CD14-positive monocyte (primary cell): Measurements from ENCODE around the gene COL13A1. TPM values are rescaled to one million over a fixed set of nuclear protein-coding genes. Genes with fewer than 3 reads are reported as not detected.

ENCODE experiments used
- DNase-seq, 3 donors: peaks; one replicate each; pipeline ENCODE4 v3.0.0-alpha.2; 2011 to 2022
- H2AFZ ChIP-seq: 2 replicates; pipeline ENCODE4 v1.6.0; 2012; ENCODE audit warnings: mild to moderate bottlenecking, low read depth, low read length, inconsistent platforms; ENCODE audit not compliant: insufficient read depth, poor library complexity, severe bottlenecking
- H3K27ac ChIP-seq, 2 donors: 1 replicate in 1 of 2; 2 replicates in 1 of 2; pipeline ENCODE4 v1.5.1; 2012 to 2013; ENCODE audit warnings: low read length in 2 of 2, control low read depth in 1 of 2, inconsistent platforms in 1 of 2, low read depth in 1 of 2, mild to moderate bottlenecking in 1 of 2
- H3K27me3 ChIP-seq, 2 donors: one replicate each; pipeline versions ENCODE4 v1.6.0 to v1.6.1; 2011 to 2013; ENCODE audit warnings: low read length in 2 of 2; ENCODE audit not compliant: control insufficient read depth in 2 of 2, insufficient read depth in 2 of 2
- H3K36me3 ChIP-seq, 2 donors: replicated peaks in 1 of 2; 1 replicate in 1 of 2; 2 replicates in 1 of 2; pipeline versions ENCODE4 v1.5.1 to v1.6.1; 2012 to 2013; ENCODE audit warnings: low read length in 2 of 2, control low read depth in 1 of 2, inconsistent platforms in 1 of 2, mild to moderate bottlenecking in 1 of 2; ENCODE audit not compliant: insufficient read depth in 2 of 2, control insufficient read depth in 1 of 2
- H3K4me1 ChIP-seq, 2 donors: 1 replicate in 1 of 2; 2 replicates in 1 of 2; pipeline versions ENCODE4 v1.5.1 to v1.6.1; 2012 to 2013; ENCODE audit warnings: low read length in 2 of 2, control low read depth in 1 of 2, inconsistent platforms in 1 of 2, mild to moderate bottlenecking in 1 of 2, moderate library complexity in 1 of 2; ENCODE audit not compliant: insufficient read depth in 2 of 2, control insufficient read depth in 1 of 2
- H3K4me2 ChIP-seq: replicated peaks from 2 replicates; pipeline ENCODE3; 2012; ENCODE audit warnings: low read length, moderate library complexity, mild to moderate bottlenecking; ENCODE audit not compliant: poor library complexity, severe bottlenecking; ENCODE audit errors: extremely low read depth
- H3K4me3 ChIP-seq, 3 experiments: fragments of 200-600 bp in 1 of 3; sonication (generic) in 1 of 3; replicated peaks in 1 of 3; 1 replicate in 2 of 3; 2 replicates in 1 of 3; pipeline ENCODE4 v1.5.1; 2011 to 2013; ENCODE audit warnings: low read length in 3 of 3, mild to moderate bottlenecking in 3 of 3, control low read depth in 2 of 3, low read depth in 2 of 3, inconsistent platforms in 1 of 3, moderate library complexity in 1 of 3
- H3K79me2 ChIP-seq: 2 replicates; pipeline ENCODE4 v1.6.0; 2012; ENCODE audit warnings: mild to moderate bottlenecking, control low read depth, inconsistent platforms, low read length, moderate library complexity; ENCODE audit not compliant: insufficient read depth
- H3K9ac ChIP-seq: 2 replicates; pipeline ENCODE4 v1.6.0; 2017; ENCODE audit warnings: low read length, mild to moderate bottlenecking; ENCODE audit not compliant: insufficient read depth, poor library complexity, severe bottlenecking
- H3K9me3 ChIP-seq, 2 donors: replicated peaks in 1 of 2; 1 replicate in 1 of 2; 2 replicates in 1 of 2; pipeline versions ENCODE4 v1.5.1 to v1.6.1; 2012 to 2013; ENCODE audit warnings: low read length in 2 of 2, control low read depth in 1 of 2; ENCODE audit not compliant: control insufficient read depth in 1 of 2, insufficient read depth in 1 of 2
- H4K20me1 ChIP-seq: 2 replicates; pipeline ENCODE4 v1.6.0; 2012; ENCODE audit warnings: mild to moderate bottlenecking, low read length, control low read depth, moderate library complexity; ENCODE audit not compliant: insufficient read depth
- H3K27ac Mint-ChIP-seq, 7 donors: one replicate each; pipeline ENCODE4 v1.8.0; 2020; ENCODE audit warnings: mild to moderate bottlenecking in 7 of 7, mixed read lengths in 7 of 7, moderate library complexity in 6 of 7, inconsistent platforms in 2 of 7
- H3K27me3 Mint-ChIP-seq, 3 donors: one replicate each; pipeline ENCODE4 v1.8.0; 2021 to 2022; ENCODE audit warnings: low read depth in 3 of 3, mild to moderate bottlenecking in 3 of 3, mixed read lengths in 3 of 3, moderate library complexity in 3 of 3, inconsistent platforms in 1 of 3
- H3K36me3 Mint-ChIP-seq, 2 donors: one replicate each; pipeline ENCODE4 v1.8.0; 2020; ENCODE audit warnings: mixed read lengths in 2 of 2, inconsistent platforms in 1 of 2, mild to moderate bottlenecking in 1 of 2
- H3K4me1 Mint-ChIP-seq: one replicate; pipeline ENCODE4 v1.8.0; 2020; ENCODE audit warnings: mild to moderate bottlenecking, mixed read lengths
- H3K4me3 Mint-ChIP-seq, 2 donors: one replicate each; pipeline ENCODE4 v1.8.0; 2020; ENCODE audit warnings: mild to moderate bottlenecking in 2 of 2, mixed read lengths in 2 of 2, moderate library complexity in 1 of 2
- H3K9me3 Mint-ChIP-seq, 7 donors: one replicate each; pipeline ENCODE4 v1.8.0; 2020 to 2022; ENCODE audit warnings: mixed read lengths in 7 of 7, mild to moderate bottlenecking in 6 of 7, moderate library complexity in 6 of 7, inconsistent platforms in 2 of 7
- CTCF ChIP-seq: fragments of 200-600 bp; IDR thresholded peaks from one replicate; pipeline ENCODE4 v1.8.0; 2022; ENCODE audit warnings: antibody characterized with exemption, mild to moderate bottlenecking
- WGBS: methylation state at CpG from one replicate; pipeline ENCODE4 v1.1.5; 2013; ENCODE audit warnings: missing lambda C conversion rate; ENCODE audit not compliant: insufficient coverage; 5-methylcytosine and 5-hydroxymethylcytosine counted together
- intact Hi-C, 2 donors: fragments of 100-400 bp; cut with micrococcal nuclease; formaldehyde crosslinking; loops; one replicate each; pipeline versions ENCODE4 v1.15.0 to v1.15.1; 2023
- polyA plus RNA-seq, 3 donors: library from polyadenylated mRNA; depleted of rRNA in 1 of 3; unstranded in 2 of 3; stranded (reverse) in 1 of 3; fragments of 300-500 nt in 2 of 3; fragments of >200 nt in 1 of 3; fragmentation: Illumina TruSeq in 2 of 3; gene quantifications; 1 replicate in 2 of 3; 2 replicates in 1 of 3; pipeline ENCODE4 v1.2.3, GENCODE V29; 2012 to 2021

The COL13A1 gene
- polyA plus RNA-seq, 3 donors: not detected

DNA sequence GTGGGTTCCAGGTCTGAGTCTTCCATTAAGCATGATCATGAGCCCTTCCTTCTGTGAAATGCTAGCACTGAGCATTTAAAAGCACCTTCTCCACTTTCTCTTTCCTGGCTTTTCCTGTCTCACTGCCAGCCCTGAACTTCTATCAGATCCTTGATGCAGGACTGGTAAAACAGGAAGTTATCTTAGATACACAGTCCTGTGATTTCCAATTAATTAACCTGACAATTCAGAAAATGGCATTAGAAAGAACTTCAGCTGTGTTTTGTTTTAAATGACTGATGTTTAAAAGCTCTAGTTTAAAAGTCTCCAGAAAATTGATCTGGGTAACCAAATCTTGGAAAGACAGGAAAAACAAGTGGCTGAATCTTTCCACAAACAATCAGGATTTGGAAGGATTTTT is 172.0 kb downstream of the COL13A1 start:
- Mint-ChIP-seq H3K4me1 (no peaks in the 10 kb centered on the region), H3K27me3 (peaks cover 10 to 18% (median 15%) of the 10 kb centered on the region in 3 donors), H3K36me3 (no peaks in the 10 kb centered on the region), H3K9me3 (peaks cover 3 to 7% (median 5%) of the 10 kb centered on the region in 7 donors), H3K27ac (no peak overlapping the region), H3K4me3 (no peak overlapping the region)
- H4K20me1 ChIP-seq: no peaks in the 10 kb centered on the region
- H3K79me2 ChIP-seq: no peaks in the 10 kb centered on the region
- no peak overlapping the region for H3K4me2 ChIP-seq
- no peak for DNase-seq
- H3K4me1 ChIP-seq: no peaks in the 10 kb centered on the region
- H3K27me3 ChIP-seq: peaks cover 0 to 2% of the 10 kb centered on the region in 2 donors
- intact Hi-C loops: no loop called here
- no peaks in the 10 kb centered on the region for H3K36me3 ChIP-seq
- no peak for TF ChIP-seq CTCF
- no peak overlapping the region for H2AFZ ChIP-seq
- H3K27ac ChIP-seq: no peak overlapping the region
- H3K9me3 ChIP-seq: no peaks in the 10 kb centered on the region
- H3K9ac ChIP-seq: no peak overlapping the region
- H3K4me3 ChIP-seq: no peak overlapping the region

- WGBS: 80% methylated on average over 1 of the region's 2 CpGs
Observed at GRCh38 chr10:69974551-69975155, 172.9 kb downstream of the COL13A1 start.

More at GRCh38 chr10:69974551-69975155, 172.9 kb downstream of the COL13A1 start:
- intact Hi-C loops: no loop called here
- no peak overlapping the region for H3K9ac ChIP-seq
- Mint-ChIP-seq H3K9me3 (peaks cover 3 to 14% (median 9%) of the 10 kb centered on the region in 7 donors), H3K36me3 (no peaks in the 10 kb centered on the region), H3K4me1 (no peaks in the 10 kb centered on the region), H3K27ac (no peak overlapping the region), H3K4me3 (no peak overlapping the region), H3K27me3 (peaks cover 10 to 19% (median 17%) of the 10 kb centered on the region in 3 donors)
- no peaks in the 10 kb centered on the region for H4K20me1 ChIP-seq
- H3K4me1 ChIP-seq: no peaks in the 10 kb centered on the region
- no peaks in the 10 kb centered on the region for H3K79me2 ChIP-seq
- H3K4me3 ChIP-seq: no peak overlapping the region
- no peak overlapping the region for H3K4me2 ChIP-seq
- no peak overlapping the region for H2AFZ ChIP-seq
- TF ChIP-seq CTCF: no peak
- no peaks in the 10 kb centered on the region for H3K36me3 ChIP-seq
- peaks cover 0 to 2% of the 10 kb centered on the region in 2 donors for H3K27me3 ChIP-seq
- no peak for DNase-seq
- no peak overlapping the region for H3K27ac ChIP-seq
- peaks cover under 1 to 4% of the 10 kb centered on the region in 2 donors for H3K9me3 ChIP-seq
